Neural progenitor cell (in vitro differentiated cells): Measurements from ENCODE around the gene SRRM5.

Source experiments
- EZH2 ChIP-seq: fragments of 200-600 bp; sonication (generic); IDR thresholded peaks from 2 replicates; pipeline ENCODE4 v1.6.1; 2017; ENCODE audit warnings: antibody characterized with exemption, mild to moderate bottlenecking, moderate library complexity
- TF ChIP-seq, protein P1 (sequence below): fragments of 200-600 bp; sonication (generic); IDR thresholded peaks from 2 replicates; pipeline ENCODE4 v1.5.1; 2017; ENCODE audit warnings: antibody characterized with exemption, mild to moderate bottlenecking

DNA sequence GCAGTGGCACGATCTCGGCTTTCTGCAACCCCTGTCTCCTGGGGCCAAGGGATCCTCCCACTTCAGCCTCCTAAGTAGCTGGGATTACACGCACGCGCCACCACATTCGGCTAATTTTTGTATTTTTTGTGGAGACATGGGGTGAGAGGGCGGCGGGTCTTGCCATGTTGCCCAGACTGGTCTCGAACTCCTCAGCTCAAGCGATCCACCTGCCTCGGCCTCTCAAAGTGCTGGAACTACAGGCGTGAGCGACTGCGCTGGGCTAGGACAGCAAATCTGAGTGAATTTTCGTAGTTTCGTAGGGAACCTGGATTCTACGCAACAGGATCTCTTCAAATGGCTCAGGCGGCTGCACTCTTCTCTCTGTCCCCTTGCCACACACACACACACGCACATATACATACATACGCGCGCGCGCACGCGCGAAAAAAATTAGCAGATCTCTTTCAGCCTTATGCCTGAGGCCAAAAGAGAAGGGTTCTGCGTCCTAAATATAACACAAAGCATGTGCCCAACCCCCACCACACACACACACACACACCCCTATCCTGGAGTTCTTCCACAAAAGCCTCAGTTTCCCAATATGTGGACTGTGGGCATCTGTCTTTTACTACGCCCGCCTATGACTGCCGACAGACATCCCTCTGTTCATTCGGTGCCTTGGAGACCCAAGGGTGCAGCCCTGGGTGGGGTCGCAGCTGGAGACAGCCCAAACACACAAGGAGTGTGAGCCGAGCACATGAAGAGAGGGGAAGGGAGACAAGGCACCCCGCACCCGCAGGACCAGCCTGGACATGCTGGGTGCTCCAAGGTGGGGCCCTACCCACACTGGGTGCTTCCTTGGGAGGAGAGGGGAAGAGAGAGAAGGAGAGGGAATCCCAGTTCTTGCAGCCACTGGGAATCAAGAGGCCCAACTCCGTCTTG, 35.7 kb upstream of the SRRM5 start:
- TF ChIP-seq, protein P1, sequence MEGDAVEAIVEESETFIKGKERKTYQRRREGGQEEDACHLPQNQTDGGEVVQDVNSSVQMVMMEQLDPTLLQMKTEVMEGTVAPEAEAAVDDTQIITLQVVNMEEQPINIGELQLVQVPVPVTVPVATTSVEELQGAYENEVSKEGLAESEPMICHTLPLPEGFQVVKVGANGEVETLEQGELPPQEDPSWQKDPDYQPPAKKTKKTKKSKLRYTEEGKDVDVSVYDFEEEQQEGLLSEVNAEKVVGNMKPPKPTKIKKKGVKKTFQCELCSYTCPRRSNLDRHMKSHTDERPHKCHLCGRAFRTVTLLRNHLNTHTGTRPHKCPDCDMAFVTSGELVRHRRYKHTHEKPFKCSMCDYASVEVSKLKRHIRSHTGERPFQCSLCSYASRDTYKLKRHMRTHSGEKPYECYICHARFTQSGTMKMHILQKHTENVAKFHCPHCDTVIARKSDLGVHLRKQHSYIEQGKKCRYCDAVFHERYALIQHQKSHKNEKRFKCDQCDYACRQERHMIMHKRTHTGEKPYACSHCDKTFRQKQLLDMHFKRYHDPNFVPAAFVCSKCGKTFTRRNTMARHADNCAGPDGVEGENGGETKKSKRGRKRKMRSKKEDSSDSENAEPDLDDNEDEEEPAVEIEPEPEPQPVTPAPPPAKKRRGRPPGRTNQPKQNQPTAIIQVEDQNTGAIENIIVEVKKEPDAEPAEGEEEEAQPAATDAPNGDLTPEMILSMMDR, result no peak
- no peak for TF ChIP-seq EZH2
